GM19324 (cell line): ENCODE data around the gene ATG4B.
"Not testable (repeated sequence)": the region's sequence is repeated elsewhere in the genome, so short reads cannot be mapped to it uniquely, and the experiment has no call there.

ENCODE experiments used
- ATAC-seq: cut with Tn5 transposase; IDR thresholded peaks from one replicate; pipeline ENCODE4 v1.9.1; 2021; ENCODE audit warnings: mild to moderate bottlenecking, moderate library complexity; ENCODE audit not compliant: unreplicated experiment, low FRiP score

Gene ATG4B

DNA sequence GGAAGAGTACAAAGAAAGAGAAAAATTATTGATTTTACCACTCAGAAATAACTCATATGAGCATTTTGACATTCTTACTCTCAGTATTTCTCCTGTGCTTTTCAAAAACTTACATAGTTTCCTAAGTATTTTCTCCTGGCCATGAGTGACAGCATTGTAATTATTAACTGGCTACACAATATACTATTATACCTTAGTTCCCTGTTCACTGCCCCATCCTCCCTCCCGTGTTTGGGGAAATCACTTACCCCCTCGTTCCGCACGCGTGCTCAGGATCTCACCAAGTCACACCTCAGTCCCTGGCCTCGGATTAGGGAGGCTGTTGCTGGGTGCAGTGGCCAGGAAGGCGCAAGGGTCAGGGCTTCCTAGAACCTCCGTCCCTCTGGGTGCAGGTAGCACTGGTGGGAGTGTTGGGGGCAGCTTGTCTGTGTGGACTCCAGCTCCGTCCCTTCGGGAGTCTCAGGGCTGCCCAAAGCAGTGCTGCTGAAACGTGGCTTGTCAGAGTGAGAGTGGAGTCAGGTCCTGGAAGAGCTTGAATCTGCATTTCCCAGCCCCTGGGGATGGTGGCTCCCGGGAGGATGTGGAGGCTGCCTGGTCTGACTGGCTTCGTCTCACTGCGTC is 23.2 kb downstream of the ATG4B start:
- ATAC-seq, result no peak

DNA sequence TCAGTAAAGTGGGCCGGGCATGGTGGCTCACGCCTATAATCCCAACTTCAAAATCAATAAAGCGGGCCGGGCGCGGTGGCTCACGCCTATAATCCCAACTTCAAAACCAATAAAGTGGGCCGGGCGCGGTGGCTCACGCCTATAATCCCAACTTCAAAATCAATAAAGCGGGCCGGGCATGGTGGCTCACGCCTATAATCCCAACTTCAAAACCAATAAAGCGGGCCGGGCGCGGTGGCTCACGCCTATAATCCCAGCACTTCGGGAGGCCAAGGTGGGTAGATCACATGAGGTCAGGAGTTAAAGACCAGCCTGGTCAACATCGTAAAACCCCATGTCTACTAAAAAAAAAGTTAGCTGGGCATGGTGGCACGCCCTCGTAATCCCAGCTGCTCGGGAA is 25.2 kb downstream of the ATG4B start:
- ATAC-seq, result not testable (repeated sequence)

DNA sequence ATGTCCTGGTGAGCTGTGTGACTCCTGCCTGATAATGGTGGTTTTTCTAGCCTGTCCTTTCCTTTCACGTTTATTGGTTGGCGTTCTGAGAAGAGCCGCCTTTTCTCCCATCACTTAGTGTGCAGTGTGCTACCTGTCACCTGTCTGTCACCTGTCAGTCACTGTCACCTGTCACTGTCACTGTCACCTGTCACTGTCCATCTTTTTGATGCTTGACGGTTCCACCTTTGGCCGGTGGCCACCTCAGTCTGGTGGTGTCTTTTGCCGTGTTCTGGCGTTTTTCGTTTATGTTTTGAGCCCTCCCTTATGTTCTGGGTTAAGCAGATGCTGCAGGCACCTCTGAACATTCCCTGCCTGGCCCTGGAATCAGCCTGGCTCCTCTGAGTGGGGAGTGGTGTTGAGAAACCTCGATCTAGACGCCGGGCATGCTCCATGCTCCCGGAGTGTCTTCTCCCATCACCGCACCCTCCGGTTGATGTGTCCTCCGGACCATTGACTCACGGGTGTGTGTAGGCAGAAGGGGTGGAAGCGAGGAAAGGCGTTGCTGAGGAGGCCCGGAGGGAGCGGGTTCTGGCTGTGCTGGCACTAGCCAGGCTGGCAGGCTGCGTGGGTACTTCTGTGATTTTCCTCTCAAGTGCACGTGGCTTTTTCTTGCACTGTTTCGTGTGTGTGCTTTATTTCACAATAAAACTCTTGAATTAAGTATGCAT is 28.4 kb downstream of the ATG4B start:
- no peak for ATAC-seq

DNA sequence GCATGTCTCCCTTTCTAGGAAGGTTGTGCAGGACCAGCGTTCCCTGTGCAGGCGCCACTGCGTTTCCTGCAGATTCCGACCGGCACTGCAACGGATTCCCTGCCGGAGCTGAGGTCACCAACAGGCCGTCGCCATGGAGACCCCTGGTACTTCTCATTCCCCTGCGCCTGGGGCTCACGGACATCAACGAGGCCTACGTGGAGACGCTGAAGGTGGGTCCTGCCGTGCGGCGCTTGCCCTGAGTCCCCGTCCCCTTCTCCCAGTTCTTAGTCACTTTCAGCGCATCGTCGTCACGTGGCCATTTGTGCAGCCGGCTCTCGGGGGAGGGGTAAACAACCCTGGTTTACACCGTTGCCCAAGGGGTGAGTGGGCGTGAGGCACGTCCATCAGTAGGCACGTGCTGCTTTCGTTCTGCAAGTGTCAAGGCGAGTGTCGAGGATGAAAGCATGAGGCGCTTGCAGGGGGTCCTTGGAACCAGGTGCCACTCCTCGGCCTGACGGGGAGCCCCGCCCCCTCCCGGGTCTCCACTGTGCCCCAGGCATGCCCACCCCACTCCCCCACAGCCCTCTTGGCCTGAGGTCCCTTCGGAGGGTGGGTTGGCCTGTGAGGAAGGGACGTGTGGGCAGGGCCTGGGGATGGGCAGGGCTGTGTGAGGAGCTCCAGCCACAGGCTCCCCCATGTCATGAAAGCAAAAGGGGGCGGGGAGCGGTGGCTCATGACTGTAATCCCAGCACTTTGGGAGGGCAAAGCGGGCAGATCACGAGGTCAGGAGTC is 29.3 kb downstream of the ATG4B start:
- no peak for ATAC-seq

- no peak for ATAC-seq
Measured at GRCh38 chr2:241668354-241668753, 30.9 kb downstream of the ATG4B start.

DNA sequence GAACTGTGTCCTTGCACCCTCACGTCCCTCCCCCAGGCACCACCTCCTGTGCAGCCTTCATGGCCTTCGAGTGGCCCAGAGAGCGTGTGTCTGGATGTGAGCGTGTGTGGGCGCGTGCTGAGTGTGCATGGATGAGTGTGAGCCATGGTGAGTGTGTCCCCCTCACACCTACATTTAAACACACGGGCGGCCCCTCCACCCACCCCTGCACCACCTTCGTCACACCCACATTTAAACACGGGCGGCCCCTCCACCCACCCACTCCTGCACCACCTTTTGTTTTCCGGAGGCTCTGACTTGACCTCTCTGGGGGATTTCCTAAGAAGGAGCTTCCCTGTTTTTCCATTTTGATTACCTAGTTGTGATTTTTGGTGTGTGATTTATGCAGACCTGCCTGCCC is 31.3 kb downstream of the ATG4B start:
- no peak for ATAC-seq

- no peak for ATAC-seq
Measured at GRCh38 chr2:241670333-241671110, 33.0 kb downstream of the ATG4B start.

GRCh38 chr2:241671457-241672240 is 34.2 kb downstream of the ATG4B start:
- no peak for ATAC-seq

GRCh38 chr2:241672243-241673188 is 35.0 kb downstream of the ATG4B start:
- ATAC-seq, result no peak

- no peak for ATAC-seq
Measured at GRCh38 chr2:241673189-241673663, 35.7 kb downstream of the ATG4B start.

DNA sequence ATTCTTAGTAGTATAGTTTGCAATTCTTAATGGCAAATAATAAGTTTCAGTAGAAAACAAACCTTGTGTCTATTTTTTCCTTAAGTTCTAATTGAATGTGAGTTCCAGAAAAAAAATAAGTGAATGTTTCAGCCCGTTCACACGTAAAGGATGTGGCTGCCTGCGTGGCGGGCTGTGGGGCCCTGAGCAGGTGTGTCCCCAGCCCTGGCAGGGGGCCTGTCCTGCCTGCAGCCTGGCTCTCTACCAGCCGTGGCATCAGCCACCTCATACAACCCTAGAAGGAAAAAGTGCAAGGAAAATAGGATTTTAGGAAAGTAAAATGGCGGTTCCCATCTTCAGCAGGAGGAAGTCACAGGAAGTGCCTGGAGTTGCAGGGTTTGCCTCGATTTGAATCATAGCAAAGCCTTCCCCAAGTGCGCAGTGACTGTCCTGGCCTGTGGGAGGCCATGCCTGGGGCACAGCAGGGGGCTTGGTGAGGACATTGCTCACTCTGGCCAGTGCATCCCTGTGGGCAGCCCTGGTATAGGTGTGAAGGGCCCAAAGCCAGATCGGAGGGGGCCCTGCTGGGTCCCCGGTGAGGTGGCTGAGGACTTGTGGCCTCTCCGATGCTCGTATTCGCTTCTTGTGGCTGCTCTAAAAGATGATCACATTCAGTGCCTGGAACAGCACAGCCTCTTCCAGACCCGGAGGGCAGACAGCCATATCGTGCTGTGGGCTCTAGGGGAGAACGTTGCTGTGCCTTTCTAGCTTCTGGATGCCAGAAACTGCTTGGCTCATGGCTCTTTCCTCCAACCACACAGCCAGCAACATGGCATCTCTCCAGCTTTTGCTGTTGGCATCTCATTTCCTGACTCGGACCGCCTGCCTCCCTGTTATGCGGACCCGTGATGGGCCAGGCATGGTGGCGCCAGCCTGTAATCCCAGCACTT is 36.6 kb downstream of the ATG4B start:
- ATAC-seq, result no peak

DNA sequence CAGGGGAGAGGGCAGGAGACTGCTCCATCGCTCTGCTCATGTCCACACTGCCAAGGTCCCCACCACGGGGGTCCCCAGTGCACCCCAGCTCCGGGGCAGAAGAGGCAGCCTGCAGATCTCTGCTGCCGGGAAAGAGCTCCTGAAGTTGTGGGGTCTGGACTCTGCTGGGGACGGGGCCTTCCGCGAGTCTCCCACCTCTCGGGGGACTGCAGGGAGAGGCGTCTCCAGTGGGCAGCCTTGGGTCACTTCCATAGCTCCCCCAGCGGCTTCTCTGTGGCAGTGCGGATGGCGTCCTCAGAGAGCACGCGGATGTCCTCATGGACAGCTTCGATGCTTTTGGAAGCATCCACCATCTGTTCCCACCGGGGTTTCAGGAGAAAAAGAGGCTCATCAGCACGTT is 38.4 kb downstream of the ATG4B start:
- no peak for ATAC-seq

DNA sequence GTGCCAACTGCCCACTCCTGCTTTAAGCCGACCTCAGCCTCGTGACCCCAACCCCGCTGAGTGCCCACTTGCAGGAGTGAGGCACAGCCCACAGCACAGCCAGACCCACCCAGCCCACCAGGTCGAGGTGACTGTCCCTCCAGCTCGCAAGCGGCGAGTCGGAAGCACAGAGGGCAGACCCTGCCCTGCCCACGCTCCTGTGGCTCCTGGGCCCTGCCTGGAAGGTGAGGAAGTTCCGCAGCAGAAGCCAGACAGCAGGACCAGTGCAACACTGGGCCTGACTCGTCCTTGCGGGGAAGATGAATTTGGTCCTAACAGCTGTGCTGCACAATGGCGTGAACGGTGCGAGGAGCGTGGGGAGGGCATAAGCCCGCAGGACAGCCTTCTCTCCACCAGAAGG is 39.2 kb downstream of the ATG4B start:
- ATAC-seq, result no peak

- ATAC-seq, result no peak
Measured at GRCh38 chr2:241677392-241677791, 39.9 kb downstream of the ATG4B start.

- no peak for ATAC-seq
Measured at GRCh38 chr2:241678307-241678706, 40.8 kb downstream of the ATG4B start.

DNA sequence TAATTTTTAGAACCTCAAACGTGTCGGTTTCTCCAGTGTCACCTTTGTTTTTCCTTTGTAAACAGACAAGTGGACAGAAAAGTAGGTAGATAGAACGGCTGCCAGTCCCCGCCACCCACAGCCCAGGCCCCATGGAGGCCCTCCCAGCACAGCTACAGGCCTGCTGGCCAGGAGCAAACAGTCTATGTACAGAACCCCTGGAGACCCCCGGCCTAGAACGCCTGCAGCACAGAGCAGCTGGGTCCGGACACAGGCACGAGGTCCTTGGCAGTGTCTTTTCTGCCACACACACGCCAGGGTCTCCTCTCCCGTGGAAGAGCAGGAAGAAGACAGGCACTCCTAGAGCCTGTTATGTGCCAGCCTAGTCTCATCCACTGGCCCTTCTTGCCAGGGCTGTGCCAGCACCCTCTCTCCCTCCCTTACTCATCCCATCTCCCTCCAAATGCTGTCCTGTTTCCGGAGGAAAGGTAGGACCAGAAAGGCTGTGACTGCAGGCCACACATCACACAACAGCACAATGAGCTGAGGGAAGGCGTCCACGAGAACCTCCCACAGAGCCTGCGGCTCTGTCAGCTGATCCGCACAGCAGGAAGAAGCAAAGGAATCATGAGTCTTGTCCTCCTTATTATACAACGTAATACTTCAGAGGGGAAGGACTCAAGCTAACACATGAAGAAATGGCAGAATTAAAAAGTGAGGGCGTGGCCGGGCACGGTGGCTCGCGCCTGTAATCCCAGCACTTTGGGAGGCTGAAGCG is 41.5 kb downstream of the ATG4B start:
- no peak for ATAC-seq

GRCh38 chr2:241680044-241680443 is 42.6 kb downstream of the ATG4B start:
- no peak for ATAC-seq
